Measurements from ENCODE around the gene FAM217A.
"Not testable (repeated sequence)": the region's sequence is repeated elsewhere in the genome, so short reads cannot be mapped to it uniquely, and the experiment has no call there.

FAM217A gene, protein sequence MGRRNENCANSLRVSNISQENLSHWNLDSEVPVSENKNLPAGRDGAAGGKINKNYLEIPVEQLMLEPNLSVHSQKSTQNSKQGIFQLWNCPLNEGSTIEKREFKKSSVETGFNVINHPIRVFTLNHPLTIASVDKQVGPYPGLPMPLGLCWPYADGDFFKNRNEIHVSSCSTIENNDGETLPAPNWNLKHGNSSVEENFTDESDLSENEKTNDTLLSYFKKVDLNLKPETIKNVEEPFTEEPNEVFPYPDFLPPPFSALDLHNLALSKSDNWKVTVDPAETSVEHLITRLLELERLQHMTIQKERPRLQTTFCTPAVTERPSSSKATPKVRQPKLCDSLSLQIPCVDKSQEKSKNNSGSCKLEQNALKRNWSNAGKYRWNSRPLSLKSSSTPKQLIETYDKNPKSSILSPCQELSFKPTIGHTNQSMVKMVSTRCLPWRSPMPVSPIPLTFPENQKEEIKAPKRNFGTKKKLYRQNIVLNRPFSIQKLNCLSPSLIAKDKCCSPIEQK

DNA sequence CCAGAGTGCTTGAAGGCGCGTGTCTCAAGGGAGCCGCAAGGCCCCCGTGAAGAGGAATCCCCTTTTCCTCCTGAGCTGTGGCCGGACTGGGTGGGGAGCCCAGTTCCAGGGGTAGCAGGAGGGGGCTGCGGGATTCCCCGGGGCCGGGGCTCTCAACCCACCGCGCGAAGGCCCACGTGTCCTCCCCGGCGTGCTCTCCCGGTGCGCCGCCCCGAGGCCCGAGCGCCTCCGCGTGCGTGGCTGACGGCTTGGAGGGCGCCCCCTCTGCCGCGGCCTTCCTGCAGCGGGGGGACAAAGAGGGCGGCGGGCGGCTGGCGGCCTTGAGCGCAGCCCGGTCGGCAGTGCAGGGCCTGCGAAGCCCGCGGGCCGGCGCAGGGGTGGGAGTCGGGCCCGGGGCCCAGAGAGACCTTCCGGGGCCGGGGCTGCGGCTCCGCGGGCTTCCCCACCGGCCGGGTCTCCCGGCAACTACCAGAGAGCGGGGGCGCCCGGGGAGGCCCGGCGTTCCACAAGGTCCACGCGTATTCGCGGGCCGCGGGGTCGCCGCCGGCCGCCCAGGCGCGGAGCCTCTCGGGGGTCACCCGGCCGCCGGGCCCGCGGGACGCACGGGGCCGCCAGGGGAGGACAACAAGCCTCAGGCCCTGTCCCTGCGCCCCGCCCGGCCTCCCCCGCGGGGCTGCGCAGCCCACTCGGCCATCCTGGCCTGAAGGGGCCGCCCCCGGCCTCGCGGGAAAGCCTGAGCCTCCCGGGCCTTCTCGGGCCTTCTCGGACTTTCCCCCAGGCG lies at the start of gene FAM217A:
TSS of gene FAM217A (minus strand) at position 447 of the 781 bp plus-strand sequence. CDS start 1,723 bp downstream, outside the sequence.
- in situ Hi-C loops (cut with MboI; ENCODE audit: low sequenced_read_pairs), result no loop called here

DNA sequence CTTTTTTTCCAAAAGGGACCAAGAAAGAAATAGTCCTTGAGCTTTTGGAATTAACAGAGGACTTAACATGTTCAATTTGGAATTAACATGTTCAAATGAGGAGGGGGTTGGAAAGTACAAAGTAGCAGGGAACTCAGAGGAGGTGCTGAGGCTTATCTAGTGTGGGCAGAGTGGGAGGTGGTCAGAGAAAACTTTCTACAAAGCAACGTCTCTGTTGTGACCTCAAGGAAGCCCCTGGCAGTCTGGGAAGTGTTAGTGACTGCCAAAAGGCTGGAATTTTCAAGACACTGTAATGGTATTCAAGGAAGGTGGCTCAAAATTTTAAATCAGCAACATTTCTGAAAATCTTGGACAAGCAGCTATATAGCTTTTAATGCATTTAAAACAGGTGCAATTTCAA lies 49.1 kb upstream of the FAM217A start:
- in situ Hi-C loops (cut with MboI; ENCODE audit: low sequenced_read_pairs), result no loop called here

DNA sequence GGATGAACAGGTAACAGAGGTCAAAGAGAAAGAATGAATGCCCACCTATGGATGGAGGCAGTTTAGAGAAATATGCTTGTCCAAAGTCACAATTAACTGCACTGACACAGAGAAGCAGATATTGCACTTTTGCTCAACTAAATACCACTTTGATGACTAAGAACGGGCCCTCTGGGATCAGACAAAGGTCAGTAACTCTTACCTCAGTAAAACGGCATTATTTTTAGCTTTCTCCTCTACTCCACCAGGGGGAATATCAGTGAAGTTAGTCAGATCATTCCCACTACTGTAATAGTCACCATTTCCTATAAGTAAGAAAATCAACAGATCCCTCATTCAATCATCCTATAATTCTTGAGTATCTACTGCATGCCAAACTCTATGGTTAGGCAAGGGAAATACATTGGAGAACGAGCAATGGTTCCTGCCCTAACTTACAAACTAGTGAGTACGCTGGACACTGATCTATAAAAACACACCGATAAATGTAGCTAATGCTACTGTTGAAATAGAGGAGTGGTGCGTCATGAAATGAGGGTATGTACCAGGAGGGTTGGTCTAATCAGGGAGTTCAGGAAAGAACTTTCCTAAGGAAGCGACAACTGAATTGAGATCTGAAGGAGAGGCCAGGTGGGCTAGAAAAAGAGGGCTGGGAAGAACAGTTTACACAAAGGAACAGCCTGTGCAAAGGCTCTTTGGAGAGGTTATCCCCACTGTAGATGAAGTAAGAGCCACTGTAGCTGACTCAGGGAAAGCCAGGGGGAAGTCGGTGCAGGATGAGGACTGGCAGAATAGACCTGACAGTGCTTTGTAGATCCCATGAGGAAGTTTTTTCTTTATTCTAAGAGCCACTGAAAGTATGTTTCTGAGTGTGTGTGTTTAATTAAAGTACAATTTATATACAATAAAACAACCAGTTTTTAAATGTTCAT lies 47.3 kb upstream of the FAM217A start:
- in situ Hi-C loops (cut with MboI; ENCODE audit: low sequenced_read_pairs), result no loop called here

GRCh38 chr6:4125500-4125899 lies 46.6 kb upstream of the FAM217A start:
- in situ Hi-C loops (cut with MboI; ENCODE audit: low sequenced_read_pairs), result no loop called here

DNA sequence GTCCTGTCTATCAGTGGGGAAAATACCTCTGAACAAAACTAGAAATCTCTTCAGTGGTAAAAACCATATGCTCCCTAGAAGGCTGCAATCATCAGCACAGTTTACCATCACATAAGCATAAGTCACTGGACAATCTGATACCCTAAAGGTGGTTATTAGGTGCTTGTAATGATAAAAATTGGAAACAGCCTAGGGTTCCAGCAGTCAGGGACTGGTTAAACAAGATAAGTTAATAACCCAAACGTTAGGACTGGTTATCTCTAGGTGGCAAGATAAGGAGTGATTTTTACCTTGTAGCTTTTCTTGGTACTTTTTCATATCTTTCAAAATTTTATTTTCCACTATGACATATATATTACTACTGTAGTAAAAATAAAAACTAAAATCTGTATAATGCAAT lies 45.4 kb upstream of the FAM217A start:
- in situ Hi-C loops (cut with MboI; ENCODE audit: low sequenced_read_pairs), result no loop called here

DNA sequence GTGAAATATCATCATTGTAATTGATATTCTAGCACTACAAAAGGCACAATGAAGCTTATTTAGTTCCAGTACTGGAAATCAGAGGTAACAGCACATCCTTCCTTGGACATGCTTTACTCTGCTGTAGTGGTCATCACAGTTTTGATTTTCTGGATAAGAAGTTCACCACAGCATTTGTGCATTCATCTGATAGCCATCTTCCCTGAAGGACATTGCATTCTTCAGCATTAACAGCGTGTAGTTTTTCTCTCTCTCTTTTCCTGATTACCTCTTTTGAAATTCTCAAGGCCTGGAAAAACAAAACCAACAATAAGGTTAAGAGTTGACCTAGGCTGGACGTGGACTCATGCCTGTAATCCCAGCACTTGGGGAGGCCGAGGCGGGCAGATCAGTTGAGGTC lies 36.8 kb upstream of the FAM217A start:
- in situ Hi-C loops (cut with MboI; ENCODE audit: low sequenced_read_pairs), result no loop called here

DNA sequence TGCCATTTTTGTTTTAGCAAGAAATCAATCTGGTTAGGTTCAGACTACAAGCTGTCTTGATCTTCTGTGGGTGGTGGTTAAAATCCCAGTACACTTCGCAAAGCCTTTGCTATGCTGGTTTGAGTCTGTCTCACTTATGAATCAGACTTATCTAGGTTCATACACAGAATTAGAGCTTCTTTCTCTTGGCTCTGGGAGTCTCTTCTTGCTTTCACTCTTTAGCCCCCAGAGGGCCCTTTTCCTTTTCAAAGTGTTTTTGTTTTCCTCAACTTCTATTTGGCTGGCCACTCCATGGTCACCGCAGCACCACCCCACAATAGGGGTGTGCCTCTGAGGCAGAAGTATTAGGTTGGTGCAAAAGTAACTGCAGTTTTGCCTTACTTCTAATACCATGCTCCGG lies 35.2 kb upstream of the FAM217A start:
- in situ Hi-C loops (cut with MboI; ENCODE audit: low sequenced_read_pairs), result no loop called here

DNA sequence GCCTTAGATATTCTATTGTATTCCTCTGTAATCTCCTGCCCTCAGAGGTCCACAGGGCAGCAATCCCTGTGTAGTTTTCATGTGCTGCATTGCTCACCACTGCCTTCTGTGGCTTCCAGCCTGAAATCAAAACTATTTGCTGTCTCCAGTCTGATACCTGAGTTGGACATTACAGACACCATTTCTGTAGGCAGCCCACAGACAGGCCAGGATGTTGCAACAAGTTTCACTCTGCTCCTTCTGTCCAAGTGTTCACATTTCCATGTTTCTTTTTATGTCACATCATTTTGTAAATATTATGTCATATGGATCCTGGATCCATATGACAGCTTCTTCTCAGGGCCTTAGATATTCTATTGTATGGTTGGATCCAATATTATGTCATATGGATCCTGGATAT lies 34.7 kb upstream of the FAM217A start:
- in situ Hi-C loops (cut with MboI; ENCODE audit: low sequenced_read_pairs), result no loop called here

- in situ Hi-C loops (cut with MboI; ENCODE audit: low sequenced_read_pairs), result no loop called here
Measured at GRCh38 chr6:4112366-4112765, 33.4 kb upstream of the FAM217A start.

DNA sequence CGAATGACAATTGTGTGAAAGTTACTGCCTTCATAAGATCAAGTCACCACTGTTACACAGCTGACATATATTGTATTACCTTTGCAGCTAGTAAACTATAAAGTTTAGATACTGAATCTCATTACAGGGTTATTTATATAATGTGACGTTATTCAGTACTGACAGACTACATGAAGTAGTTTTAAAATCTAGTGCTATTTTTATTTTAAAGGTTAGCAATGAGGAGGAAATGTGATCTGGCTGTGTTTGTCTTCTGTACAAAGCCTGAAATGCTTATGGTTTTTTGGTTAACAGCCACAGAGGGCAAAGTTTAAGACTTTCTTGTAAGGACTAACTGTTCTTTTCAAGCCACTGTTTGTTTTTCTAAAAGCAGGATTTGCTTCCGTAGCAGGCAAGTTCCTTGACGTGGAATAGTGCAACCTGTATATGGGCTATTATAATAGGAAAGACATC lies 30.5 kb upstream of the FAM217A start:
- in situ Hi-C loops (cut with MboI; ENCODE audit: low sequenced_read_pairs), result not testable (repeated sequence)

DNA sequence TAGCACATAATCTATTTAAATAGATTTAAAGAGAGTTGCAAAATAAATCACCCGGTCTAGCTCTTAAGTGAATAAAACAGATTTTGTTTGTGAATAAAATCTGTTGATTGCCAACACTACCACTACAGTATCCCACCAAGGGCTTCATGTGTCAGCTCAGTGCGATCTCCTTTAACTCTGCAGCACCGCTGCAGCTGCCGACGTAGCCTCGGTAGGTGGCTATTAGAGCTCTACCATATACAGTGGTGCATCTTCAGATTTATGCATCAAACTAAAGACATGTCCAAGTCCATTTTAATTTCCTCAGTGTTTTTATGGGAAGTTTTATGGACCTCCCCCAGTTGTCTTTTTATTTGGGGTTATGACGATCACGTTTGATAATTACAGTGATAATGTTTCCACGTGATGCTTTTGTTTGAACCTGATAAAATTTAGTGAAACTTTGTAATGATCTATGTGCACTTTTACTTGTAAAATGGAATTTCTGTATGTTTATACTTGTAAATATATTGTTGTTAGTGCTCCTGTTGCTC lies 29.7 kb upstream of the FAM217A start:
- in situ Hi-C loops (cut with MboI; ENCODE audit: low sequenced_read_pairs), result no loop called here

DNA sequence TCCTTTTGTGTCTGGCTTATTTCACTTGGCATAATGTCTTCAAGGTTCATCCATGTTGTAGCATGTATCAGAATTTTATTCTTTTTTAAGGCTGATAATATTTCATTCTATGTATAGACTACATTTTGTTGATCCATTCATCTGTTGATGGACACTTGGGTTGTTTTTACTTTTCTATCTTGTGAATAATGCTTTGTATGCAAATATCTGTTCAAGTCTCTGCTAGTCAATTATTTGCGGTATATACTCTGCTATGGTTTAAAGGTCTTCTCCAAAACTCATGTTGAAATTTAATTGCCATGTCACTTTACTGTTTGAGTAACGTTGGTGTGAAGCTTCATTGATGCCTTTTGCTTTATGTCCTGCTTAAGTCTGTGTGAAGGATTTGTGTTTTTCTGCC lies 28.9 kb upstream of the FAM217A start:
- in situ Hi-C loops (cut with MboI; ENCODE audit: low sequenced_read_pairs), result no loop called here

GRCh38 chr6:4105980-4106536 lies 27.1 kb upstream of the FAM217A start:
- in situ Hi-C loops (cut with MboI; ENCODE audit: low sequenced_read_pairs), result no loop called here

DNA sequence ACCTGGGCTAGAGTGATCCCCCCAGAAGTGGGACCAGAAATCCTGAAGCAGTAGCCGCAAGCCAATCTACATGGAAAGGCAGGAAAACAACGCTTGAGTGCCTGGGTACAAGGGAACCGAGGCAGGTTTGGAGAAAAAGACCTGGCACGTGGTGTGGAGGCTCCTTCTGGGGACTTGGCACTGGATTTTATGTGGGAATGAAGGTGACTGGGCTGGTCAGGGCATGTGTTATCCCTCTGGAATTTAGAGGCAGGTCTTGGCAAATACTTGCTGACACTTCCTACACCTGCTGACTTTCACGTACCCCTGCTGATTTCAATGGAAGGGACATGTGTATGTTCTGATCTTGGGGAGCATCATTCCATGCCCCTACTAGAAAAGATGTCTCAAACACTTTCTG lies 25.0 kb upstream of the FAM217A start:
- in situ Hi-C loops (cut with MboI; ENCODE audit: low sequenced_read_pairs), result no loop called here

- in situ Hi-C loops (cut with MboI; ENCODE audit: low sequenced_read_pairs), result no loop called here
Measured at GRCh38 chr6:4102687-4103244, 23.8 kb upstream of the FAM217A start.

- in situ Hi-C loops (cut with MboI; ENCODE audit: low sequenced_read_pairs), result no loop called here
Measured at GRCh38 chr6:4101298-4101697, 22.4 kb upstream of the FAM217A start.

- in situ Hi-C loops (cut with MboI; ENCODE audit: low sequenced_read_pairs), result no loop called here
Measured at GRCh38 chr6:4100655-4101054, 21.7 kb upstream of the FAM217A start.

DNA sequence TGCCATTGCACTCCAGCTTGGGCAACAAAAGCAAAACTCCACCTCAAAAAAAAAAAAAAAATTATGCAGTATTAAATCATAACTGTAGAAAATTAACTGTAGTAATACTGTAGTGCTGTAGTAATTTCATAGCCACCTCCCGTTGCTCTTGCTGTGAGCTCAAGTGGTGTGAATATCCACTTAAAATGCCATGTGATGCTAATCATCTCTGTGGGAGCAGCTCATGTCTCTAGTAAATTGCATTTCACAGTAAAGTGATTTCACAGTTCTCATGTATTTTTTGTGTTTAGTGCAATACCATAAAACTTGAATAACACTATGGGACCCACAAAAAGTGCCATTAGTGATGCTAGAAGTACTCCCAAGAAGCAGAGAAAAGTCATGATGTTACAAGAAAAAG lies 14.4 kb upstream of the FAM217A start:
- in situ Hi-C loops (cut with MboI; ENCODE audit: low sequenced_read_pairs), result no loop called here

GRCh38 chr6:4091941-4092340 lies 13.0 kb upstream of the FAM217A start:
- in situ Hi-C loops (cut with MboI; ENCODE audit: low sequenced_read_pairs), result no loop called here

DNA sequence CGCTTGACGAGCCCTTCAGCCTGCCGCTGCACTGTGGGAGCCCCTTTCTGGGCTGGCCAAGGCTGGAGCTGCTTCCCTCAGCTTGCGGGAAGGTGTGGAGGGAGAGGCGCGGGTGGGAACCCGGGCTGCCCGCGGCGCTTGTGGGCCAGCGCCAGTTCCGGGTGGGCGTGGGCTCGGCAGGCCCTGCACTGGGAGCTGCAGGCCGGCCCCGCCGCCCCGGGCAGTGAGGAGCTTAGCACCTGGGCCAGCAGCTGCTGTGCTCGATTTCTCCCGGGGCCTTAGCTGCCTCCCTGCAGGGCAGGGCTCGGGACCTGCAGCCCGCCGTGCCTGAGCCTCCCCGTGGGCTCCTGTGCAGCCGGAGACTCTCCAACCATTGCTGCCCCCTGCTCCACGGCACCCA lies 11.1 kb upstream of the FAM217A start:
- in situ Hi-C loops (cut with MboI; ENCODE audit: low sequenced_read_pairs), result not testable (repeated sequence)
